ENCODE results near the gene MAN1C1. TPM values are rescaled to one million over a fixed set of nuclear protein-coding genes. Genes with fewer than 3 reads are reported as not detected.

The MAN1C1 gene
- total RNA-seq, 4 donors from 2014 or later = 5.0 to 31.1 (median 7.9) TPM

GRCh38 chr1:25737130-25737529, 120.5 kb downstream of the MAN1C1 start:
- intact Hi-C loops (cut with DNase I; ENCODE audit: low total_unique reads) = no loop called here
- Histone ChIP-seq H3K27me3 (no peaks in the 10 kb centered on the region), H3K4me3 (no peak overlapping the region), H3K36me3 (no peaks in the 10 kb centered on the region), H3K27ac (no peak overlapping the region), H3K9me3 (no peaks in the 10 kb centered on the region), H3K4me1 (no peaks in the 10 kb centered on the region)
- DNase-seq = peak in 1 of 2 donors; percentile 14
- no peak for TF ChIP-seq POLR2A (IDR thresholded peaks at IDR 0.05)
- TF ChIP-seq CTCF (IDR thresholded peaks at IDR 0.05) = no peak

- no peak for DNase-seq
- no peaks in the 10 kb centered on the region for H3K9me3 ChIP-seq
- no peaks in the 10 kb centered on the region for H3K27me3 ChIP-seq
- H3K4me1 ChIP-seq = peaks cover 0 to 10% of the 10 kb centered on the region in 2 donors
- intact Hi-C loops (cut with DNase I; ENCODE audit: low total_unique reads) = no loop called here
- H3K27ac ChIP-seq = no peak overlapping the region
- TF ChIP-seq CTCF (IDR thresholded peaks at IDR 0.05) (no peak), POLR2A (IDR thresholded peaks at IDR 0.05) (no peak)
- no peak overlapping the region for H3K4me3 ChIP-seq
- H3K36me3 ChIP-seq = no peaks in the 10 kb centered on the region
Observed at GRCh38 chr1:25738499-25738898, 121.9 kb downstream of the MAN1C1 start.

- no peaks in the 10 kb centered on the region for H3K9me3 ChIP-seq
- H3K27ac ChIP-seq = no peak overlapping the region
- TF ChIP-seq POLR2A (IDR thresholded peaks at IDR 0.05) = no peak
- no peak for TF ChIP-seq CTCF (IDR thresholded peaks at IDR 0.05)
- intact Hi-C loops (cut with DNase I; ENCODE audit: low total_unique reads) = no loop called here
- no peak for DNase-seq
- H3K27me3 ChIP-seq = no peaks in the 10 kb centered on the region
- no peaks in the 10 kb centered on the region for H3K36me3 ChIP-seq
- no peak overlapping the region for H3K4me3 ChIP-seq
- H3K4me1 ChIP-seq = peaks cover 4 to 16% of the 10 kb centered on the region in 2 donors
Observed at GRCh38 chr1:25739341-25739740, 122.8 kb downstream of the MAN1C1 start.

GRCh38 chr1:25740071-25740470, 123.5 kb downstream of the MAN1C1 start:
- H3K4me3 ChIP-seq = no peak overlapping the region
- TF ChIP-seq POLR2A (IDR thresholded peaks at IDR 0.05) = no peak
- TF ChIP-seq CTCF (IDR thresholded peaks at IDR 0.05) = no peak
- H3K36me3 ChIP-seq = no peaks in the 10 kb centered on the region
- no peak overlapping the region for H3K27ac ChIP-seq
- no peak for DNase-seq
- H3K27me3 ChIP-seq = no peaks in the 10 kb centered on the region
- intact Hi-C loops (cut with DNase I; ENCODE audit: low total_unique reads) = loop anchor here (10.0 kb wide), 1 partner anchor 125 kb away; the partner anchor contains the start of gene MAN1C1
- H3K4me1 ChIP-seq = peaks cover 11 to 23% of the 10 kb centered on the region in 2 donors
- no peaks in the 10 kb centered on the region for H3K9me3 ChIP-seq

DNA sequence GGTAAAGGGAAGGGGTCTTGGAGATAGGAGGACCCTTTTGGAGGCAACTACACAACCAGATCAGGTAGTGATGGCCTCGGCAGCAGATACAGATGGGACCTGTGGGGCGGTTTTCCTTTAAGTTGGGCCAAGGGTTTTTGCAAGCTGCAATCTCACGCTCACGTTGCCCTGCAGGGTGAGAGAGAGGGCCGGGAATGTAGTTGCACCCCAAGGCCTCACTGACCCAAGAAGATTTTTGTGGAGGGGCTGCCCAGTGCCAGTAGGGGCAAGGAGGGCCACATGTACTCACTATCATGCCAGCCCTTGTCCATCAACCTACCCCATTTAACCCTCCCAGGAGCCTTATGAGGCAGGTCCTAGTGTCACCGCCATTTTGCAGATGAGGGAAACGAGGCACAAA, 125.7 kb downstream of the MAN1C1 start:
- no peak for TF ChIP-seq CTCF (IDR thresholded peaks at IDR 0.05)
- no peak for TF ChIP-seq POLR2A (IDR thresholded peaks at IDR 0.05)
- no peak overlapping the region for H3K4me3 ChIP-seq
- intact Hi-C loops (cut with DNase I; ENCODE audit: low total_unique reads) = loop anchor here (10.0 kb wide), 1 partner anchor 128 kb away; the partner anchor contains the start of gene MAN1C1
- H3K27ac ChIP-seq = peak overlapping the region; percentile 91 to 95
- H3K27me3 ChIP-seq = no peaks in the 10 kb centered on the region
- H3K9me3 ChIP-seq = no peaks in the 10 kb centered on the region
- no peaks in the 10 kb centered on the region for H3K36me3 ChIP-seq
- DNase-seq = no peak
- H3K4me1 ChIP-seq = peaks cover 12 to 23% of the 10 kb centered on the region in 2 donors

Data from uterus (tissue), 4 donors.